Liver (tissue), 9 donors: Measurements from ENCODE around the gene ABHD8. TPM values are rescaled to one million over a fixed set of nuclear protein-coding genes. Genes with fewer than 3 reads are reported as not detected.

ENCODE experiments used
- DNase-seq: peaks from one replicate; pipeline ENCODE4 v3.0.0-alpha.2; 2017; ENCODE audit warnings: low spot score
- H3K27ac ChIP-seq, 2 donors: one replicate each; pipeline ENCODE4 v1.7.0; 2013; ENCODE audit warnings: inconsistent platforms in 2 of 2, low read length in 2 of 2, control low read depth in 1 of 2, low read depth in 1 of 2, mild to moderate bottlenecking in 1 of 2
- H3K27me3 ChIP-seq, 4 donors: one replicate each; pipeline versions ENCODE4 v1.6.1 to v1.7.0; 2013; ENCODE audit warnings: low read length in 3 of 4, inconsistent platforms in 1 of 4, mild to moderate bottlenecking in 1 of 4, moderate library complexity in 1 of 4; ENCODE audit not compliant: control insufficient read depth in 4 of 4, insufficient read depth in 4 of 4
- H3K36me3 ChIP-seq, 4 donors: one replicate each; pipeline versions ENCODE4 v1.6.1 to v1.7.0; 2013; ENCODE audit warnings: low read length in 3 of 4, mild to moderate bottlenecking in 3 of 4, low read depth in 1 of 4, moderate library complexity in 1 of 4; ENCODE audit not compliant: control insufficient read depth in 4 of 4, insufficient read depth in 3 of 4
- H3K4me1 ChIP-seq, 4 donors: one replicate each; pipeline versions ENCODE4 v1.6.1 to v1.7.0; 2013; ENCODE audit warnings: low read length in 3 of 4, mild to moderate bottlenecking in 3 of 4, moderate library complexity in 1 of 4; ENCODE audit not compliant: control insufficient read depth in 4 of 4, insufficient read depth in 4 of 4
- H3K4me3 ChIP-seq, 3 donors: one replicate each; pipeline versions ENCODE4 v1.6.1 to v1.7.0; 2013; ENCODE audit warnings: low read length in 3 of 3, control low read depth in 1 of 3, low read depth in 1 of 3, mild to moderate bottlenecking in 1 of 3
- H3K9ac ChIP-seq, 2 donors: one replicate each; pipeline ENCODE4 v1.7.0; 2013; ENCODE audit warnings: low read length in 2 of 2, mild to moderate bottlenecking in 2 of 2, moderate library complexity in 2 of 2, control low read depth in 1 of 2, low read depth in 1 of 2
- H3K9me3 ChIP-seq, 4 donors: one replicate each; pipeline versions ENCODE4 v1.6.1 to v1.7.0; 2013; ENCODE audit warnings: low read length in 3 of 4; ENCODE audit not compliant: control insufficient read depth in 4 of 4
- ATF3 ChIP-seq: IDR thresholded peaks from 2 replicates; pipeline ENCODE4 v1.6.1; 2016; ENCODE audit warnings: antibody characterized with exemption
- EGR1 ChIP-seq, 2 donors: IDR thresholded peaks; 2 replicates each; pipeline ENCODE4 v1.6.1; 2016 to 2018; ENCODE audit warnings: antibody characterized with exemption in 2 of 2, low read depth in 2 of 2
- FOXA1 ChIP-seq: IDR thresholded peaks from 2 replicates; pipeline ENCODE4 v1.6.1; 2016; ENCODE audit warnings: antibody characterized with exemption
- FOXA2 ChIP-seq: IDR thresholded peaks from 2 replicates; pipeline ENCODE4 v1.6.1; 2016; ENCODE audit warnings: antibody characterized with exemption
- GABPA ChIP-seq, 2 donors: IDR thresholded peaks in 1 of 2; conservative IDR thresholded peaks in 1 of 2; 2 replicates each; pipeline ENCODE4 v1.6.1; 2016; ENCODE audit warnings: antibody characterized with exemption in 2 of 2, mild to moderate bottlenecking in 1 of 2, moderate library complexity in 1 of 2
- HNF4A ChIP-seq, 2 donors: conservative IDR thresholded peaks; 2 replicates each; pipeline ENCODE4 v1.6.1; 2016; ENCODE audit warnings: antibody characterized with exemption in 2 of 2, mild to moderate bottlenecking in 2 of 2
- JUND ChIP-seq, 2 donors: IDR thresholded peaks; 2 replicates each; pipeline ENCODE4 v1.6.1; 2016; ENCODE audit warnings: antibody characterized with exemption in 2 of 2
- MAX ChIP-seq: IDR thresholded peaks from 2 replicates; pipeline ENCODE4 v1.6.1; 2016; ENCODE audit warnings: antibody characterized with exemption
- NR2F2 ChIP-seq: IDR thresholded peaks from 2 replicates; pipeline ENCODE4 v1.6.1; 2016; ENCODE audit warnings: antibody characterized with exemption
- RAD21 ChIP-seq, 2 donors: IDR thresholded peaks; 2 replicates each; pipeline ENCODE4 v1.6.1; 2016; ENCODE audit warnings: antibody characterized with exemption in 2 of 2, mild to moderate bottlenecking in 2 of 2
- RXRA ChIP-seq, 2 donors: IDR thresholded peaks; 2 replicates each; pipeline ENCODE4 v1.6.1; 2017 to 2018; ENCODE audit warnings: antibody characterized with exemption in 2 of 2, mild to moderate bottlenecking in 1 of 2
- SP1 ChIP-seq: IDR thresholded peaks from 2 replicates; pipeline ENCODE4 v1.6.1; 2018; ENCODE audit warnings: antibody characterized with exemption, mild to moderate bottlenecking
- TAF1 ChIP-seq: conservative IDR thresholded peaks from 2 replicates; pipeline ENCODE4 v1.6.1; 2016; ENCODE audit warnings: antibody characterized with exemption, mild to moderate bottlenecking
- YY1 ChIP-seq: IDR thresholded peaks from 2 replicates; pipeline ENCODE4 v1.6.1; 2016; ENCODE audit warnings: antibody characterized with exemption, mild to moderate bottlenecking
- WGBS: extraction: QIAGEN DNeasy Blood & Tissue Kit; methylation state at CpG from one replicate; pipeline ENCODE4 v1.1.7; 2013; 5-methylcytosine and 5-hydroxymethylcytosine counted together
- polyA plus RNA-seq, 2 donors: library from polyadenylated mRNA; stranded (reverse) in 1 of 2; unstranded in 1 of 2; fragments of 200-250 nt in 1 of 2; fragments of >200 nt in 1 of 2; fragmentation: Nextera tagmentation in 1 of 2; extraction: Ambion mirVana in 1 of 2; gene quantifications; one replicate each; pipeline versions ENCODE4 v1.2.1 to v1.2.3, GENCODE V29; 2013 to 2015
- total RNA-seq, 2 donors: library from RNA; depleted of rRNA; stranded (reverse); fragments of >200 nt; gene quantifications; one replicate each; pipeline ENCODE4 v1.2.3, GENCODE V29; 2014
- TF ChIP-seq, protein P1 (sequence below): IDR thresholded peaks from 2 replicates; pipeline ENCODE4 v1.6.1; 2016; ENCODE audit warnings: antibody characterized with exemption
- TF ChIP-seq, protein P2 (sequence below): IDR thresholded peaks from 2 replicates; pipeline ENCODE4 v1.6.1; 2016; ENCODE audit warnings: antibody characterized with exemption, mild to moderate bottlenecking
- donor health status: healthy.
- donor health status: healthy.
- donor health status: healthy.
- donor health status: healthy.
- donor health status: healthy.

ABHD8 gene
- total and polyA plus RNA-seq, 4 donors, result 6.3 to 26.9 (median 14.4) TPM

DNA sequence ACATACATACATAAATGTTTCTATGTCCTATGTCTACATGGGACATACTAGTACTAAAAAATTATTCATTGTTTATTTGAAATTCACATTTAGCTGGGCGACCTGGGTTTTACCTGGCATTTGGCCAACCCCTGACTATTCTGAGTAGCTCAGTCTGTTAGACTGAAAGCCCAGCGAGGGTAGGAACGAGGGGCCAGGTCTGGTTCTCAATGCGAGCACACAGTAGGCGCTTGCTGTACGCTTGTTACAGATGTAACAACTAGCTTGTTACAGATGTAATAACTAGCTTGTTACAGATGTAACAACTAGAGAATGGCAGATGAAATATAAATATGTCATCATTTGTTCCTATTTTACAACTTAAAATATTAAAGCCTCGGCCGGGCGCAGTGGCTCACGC, 32.4 kb upstream of the ABHD8 start:
- Histone ChIP-seq H3K4me1 (peaks cover 9 to 37% (median 26%) of the 10 kb centered on the region in 4 donors), H3K4me3 (no peak overlapping the region)
- 73% methylated on average over 10 of the region's 10 CpGs for WGBS

DNA sequence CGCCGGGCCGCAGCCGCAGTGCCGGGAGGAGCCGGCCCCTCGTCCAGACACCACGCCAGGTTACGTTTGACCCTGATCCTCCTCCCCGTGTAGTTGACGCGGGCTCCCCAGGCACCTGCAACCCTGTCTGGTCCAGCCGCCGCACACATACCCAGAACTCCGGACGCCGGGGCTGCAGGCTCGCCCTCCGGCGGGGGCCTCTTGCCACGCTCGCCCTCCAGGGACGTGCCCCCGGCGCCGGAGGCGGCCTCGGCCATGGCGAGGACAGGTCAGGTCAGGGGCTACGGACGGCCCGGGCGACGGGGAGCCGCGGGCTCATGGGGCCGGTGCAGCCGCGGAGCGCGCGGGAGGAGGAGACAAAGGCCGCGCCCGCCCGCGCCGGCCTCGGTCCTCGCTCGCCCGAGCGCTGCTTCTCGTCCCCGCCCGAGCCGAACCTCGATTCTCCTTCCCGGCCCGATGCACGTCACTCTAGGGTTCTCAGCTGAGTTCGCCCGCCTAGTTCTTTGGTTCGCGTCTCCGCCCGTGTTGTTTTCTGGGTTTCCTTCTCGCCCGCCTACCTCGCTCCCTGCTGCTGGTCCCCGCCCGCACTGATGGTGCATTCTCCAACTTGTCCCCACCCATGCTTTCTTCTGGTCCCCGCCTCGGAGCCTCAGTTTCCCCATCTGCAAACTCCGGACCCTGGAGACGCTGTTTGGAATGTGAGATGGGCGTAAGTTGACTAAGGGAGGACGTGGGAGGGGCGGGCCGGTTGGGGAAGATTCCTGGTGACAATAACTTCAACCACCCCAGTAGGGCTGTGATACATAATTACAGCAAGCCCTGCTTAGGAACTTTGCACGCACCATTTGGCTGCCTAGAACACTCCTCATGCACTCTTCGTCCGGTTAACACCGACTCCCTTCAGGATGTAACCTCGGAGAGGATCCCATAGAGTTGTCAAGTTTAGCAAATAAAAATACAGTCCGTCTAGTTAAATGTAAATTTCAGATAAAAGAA, 31.5 kb upstream of the ABHD8 start, which contains the start of gene ANO8:
Gene ANO8 (minus strand): TSS at position 442 of the 996 bp plus-strand sequence. CDS start 185 bp downstream, at position 257.
- DNase-seq, result peak; percentile 94
- H3K4me3 ChIP-seq, result peak within 1 kb of the TSS; percentile 49 to 71 (median 63)
- peaks cover 8 to 34% (median 25%) of the 10 kb centered on the region in 4 donors for H3K4me1 ChIP-seq
- no peaks in the 10 kb centered on the region for H3K9me3 ChIP-seq
- peak within 1 kb of the TSS in 1 of 2 donors; percentile 56 for H3K9ac ChIP-seq
- no peaks in the 10 kb centered on the region for H3K36me3 ChIP-seq
- WGBS, result 2% methylated on average over 86 of the region's 86 CpGs
- TF ChIP-seq FOXA1 (no peak), NR2F2 (no peak), MAX (no peak), EGR1 (IDR thresholded peaks at IDR 0.05; ENCODE audit: low read depth in 2 of 2) (no peak), FOXA2 (no peak), GABPA (IDR thresholded peaks at IDR 0.05 in 1 of 2, conservative IDR thresholded peaks at IDR 0.05 in 1 of 2) (peak in 1 of 2 donors; percentile 36), RAD21 (IDR thresholded peaks at IDR 0.05) (peak in 1 of 2 donors; percentile 29), ATF3 (no peak), JUND (IDR thresholded peaks at IDR 0.05) (no peak), SP1 (peak; percentile 62), HNF4A (conservative IDR thresholded peaks at IDR 0.05) (no peak), RXRA (IDR thresholded peaks at IDR 0.05) (peak; percentile 25 to 40), YY1 (peak; percentile 54)
- TF ChIP-seq, protein P1, sequence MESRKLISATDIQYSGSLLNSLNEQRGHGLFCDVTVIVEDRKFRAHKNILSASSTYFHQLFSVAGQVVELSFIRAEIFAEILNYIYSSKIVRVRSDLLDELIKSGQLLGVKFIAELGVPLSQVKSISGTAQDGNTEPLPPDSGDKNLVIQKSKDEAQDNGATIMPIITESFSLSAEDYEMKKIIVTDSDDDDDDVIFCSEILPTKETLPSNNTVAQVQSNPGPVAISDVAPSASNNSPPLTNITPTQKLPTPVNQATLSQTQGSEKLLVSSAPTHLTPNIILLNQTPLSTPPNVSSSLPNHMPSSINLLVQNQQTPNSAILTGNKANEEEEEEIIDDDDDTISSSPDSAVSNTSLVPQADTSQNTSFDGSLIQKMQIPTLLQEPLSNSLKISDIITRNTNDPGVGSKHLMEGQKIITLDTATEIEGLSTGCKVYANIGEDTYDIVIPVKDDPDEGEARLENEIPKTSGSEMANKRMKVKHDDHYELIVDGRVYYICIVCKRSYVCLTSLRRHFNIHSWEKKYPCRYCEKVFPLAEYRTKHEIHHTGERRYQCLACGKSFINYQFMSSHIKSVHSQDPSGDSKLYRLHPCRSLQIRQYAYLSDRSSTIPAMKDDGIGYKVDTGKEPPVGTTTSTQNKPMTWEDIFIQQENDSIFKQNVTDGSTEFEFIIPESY, result no peak
- TF ChIP-seq, protein P2, sequence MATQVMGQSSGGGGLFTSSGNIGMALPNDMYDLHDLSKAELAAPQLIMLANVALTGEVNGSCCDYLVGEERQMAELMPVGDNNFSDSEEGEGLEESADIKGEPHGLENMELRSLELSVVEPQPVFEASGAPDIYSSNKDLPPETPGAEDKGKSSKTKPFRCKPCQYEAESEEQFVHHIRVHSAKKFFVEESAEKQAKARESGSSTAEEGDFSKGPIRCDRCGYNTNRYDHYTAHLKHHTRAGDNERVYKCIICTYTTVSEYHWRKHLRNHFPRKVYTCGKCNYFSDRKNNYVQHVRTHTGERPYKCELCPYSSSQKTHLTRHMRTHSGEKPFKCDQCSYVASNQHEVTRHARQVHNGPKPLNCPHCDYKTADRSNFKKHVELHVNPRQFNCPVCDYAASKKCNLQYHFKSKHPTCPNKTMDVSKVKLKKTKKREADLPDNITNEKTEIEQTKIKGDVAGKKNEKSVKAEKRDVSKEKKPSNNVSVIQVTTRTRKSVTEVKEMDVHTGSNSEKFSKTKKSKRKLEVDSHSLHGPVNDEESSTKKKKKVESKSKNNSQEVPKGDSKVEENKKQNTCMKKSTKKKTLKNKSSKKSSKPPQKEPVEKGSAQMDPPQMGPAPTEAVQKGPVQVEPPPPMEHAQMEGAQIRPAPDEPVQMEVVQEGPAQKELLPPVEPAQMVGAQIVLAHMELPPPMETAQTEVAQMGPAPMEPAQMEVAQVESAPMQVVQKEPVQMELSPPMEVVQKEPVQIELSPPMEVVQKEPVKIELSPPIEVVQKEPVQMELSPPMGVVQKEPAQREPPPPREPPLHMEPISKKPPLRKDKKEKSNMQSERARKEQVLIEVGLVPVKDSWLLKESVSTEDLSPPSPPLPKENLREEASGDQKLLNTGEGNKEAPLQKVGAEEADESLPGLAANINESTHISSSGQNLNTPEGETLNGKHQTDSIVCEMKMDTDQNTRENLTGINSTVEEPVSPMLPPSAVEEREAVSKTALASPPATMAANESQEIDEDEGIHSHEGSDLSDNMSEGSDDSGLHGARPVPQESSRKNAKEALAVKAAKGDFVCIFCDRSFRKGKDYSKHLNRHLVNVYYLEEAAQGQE, result no peak
- no peaks in the 10 kb centered on the region for H3K27me3 ChIP-seq
- no peak within 1 kb of the TSS for H3K27ac ChIP-seq

More for the DNA sequence above, 32.4 kb upstream of the ABHD8 start:
- no peaks in the 10 kb centered on the region for H3K36me3 ChIP-seq
- H3K27ac ChIP-seq, result no peak overlapping the region
- no peak overlapping the region for H3K9ac ChIP-seq
- no peak for TF ChIP-seq RAD21 (IDR thresholded peaks at IDR 0.05)
- TF ChIP-seq GABPA (IDR thresholded peaks at IDR 0.05 in 1 of 2, conservative IDR thresholded peaks at IDR 0.05 in 1 of 2), result no peak
- no peak for TF ChIP-seq TAF1
- H3K27me3 ChIP-seq, result no peaks in the 10 kb centered on the region
- H3K9me3 ChIP-seq, result no peaks in the 10 kb centered on the region
- DNase-seq, result no peak
